ENCODE data around the gene CEBPA. TPM values are rescaled to one million over a fixed set of nuclear protein-coding genes. Genes with fewer than 3 reads are reported as not detected.

Gene CEBPA
- total and polyA plus RNA-seq, 2 experiments from 2014 or later: 0.50 to 2.6 TPM

DNA sequence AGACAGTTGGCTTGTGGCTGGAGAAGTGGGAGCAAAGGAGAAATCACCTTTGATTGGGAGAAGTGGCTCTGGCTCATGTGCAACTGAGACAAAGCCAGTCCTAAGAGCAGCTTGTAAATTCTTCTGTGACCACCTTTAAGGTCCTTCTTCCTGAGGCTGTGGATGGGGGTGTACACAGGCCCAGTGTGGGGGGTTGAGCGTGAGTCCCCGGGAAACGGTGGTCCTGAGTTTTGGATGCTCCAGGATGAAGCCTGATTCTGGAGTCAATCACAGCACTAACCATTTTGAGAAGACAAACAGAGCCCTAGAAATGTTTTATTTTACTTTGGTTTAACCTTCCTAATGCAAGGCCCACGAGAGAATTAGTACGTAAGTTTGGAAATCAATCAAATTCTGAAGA, 3.9 kb upstream of the CEBPA start (continued):
- TF ChIP-seq, protein P1, sequence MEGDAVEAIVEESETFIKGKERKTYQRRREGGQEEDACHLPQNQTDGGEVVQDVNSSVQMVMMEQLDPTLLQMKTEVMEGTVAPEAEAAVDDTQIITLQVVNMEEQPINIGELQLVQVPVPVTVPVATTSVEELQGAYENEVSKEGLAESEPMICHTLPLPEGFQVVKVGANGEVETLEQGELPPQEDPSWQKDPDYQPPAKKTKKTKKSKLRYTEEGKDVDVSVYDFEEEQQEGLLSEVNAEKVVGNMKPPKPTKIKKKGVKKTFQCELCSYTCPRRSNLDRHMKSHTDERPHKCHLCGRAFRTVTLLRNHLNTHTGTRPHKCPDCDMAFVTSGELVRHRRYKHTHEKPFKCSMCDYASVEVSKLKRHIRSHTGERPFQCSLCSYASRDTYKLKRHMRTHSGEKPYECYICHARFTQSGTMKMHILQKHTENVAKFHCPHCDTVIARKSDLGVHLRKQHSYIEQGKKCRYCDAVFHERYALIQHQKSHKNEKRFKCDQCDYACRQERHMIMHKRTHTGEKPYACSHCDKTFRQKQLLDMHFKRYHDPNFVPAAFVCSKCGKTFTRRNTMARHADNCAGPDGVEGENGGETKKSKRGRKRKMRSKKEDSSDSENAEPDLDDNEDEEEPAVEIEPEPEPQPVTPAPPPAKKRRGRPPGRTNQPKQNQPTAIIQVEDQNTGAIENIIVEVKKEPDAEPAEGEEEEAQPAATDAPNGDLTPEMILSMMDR (conservative IDR thresholded peaks at IDR 0.05; ENCODE audit: low read depth in 2 of 2): no peak
- TF ChIP-seq NANOG (IDR thresholded peaks at IDR 0.05; ENCODE audit: borderline replicate concordance): no peak
- no peak for TF ChIP-seq EZH2 (IDR thresholded peaks at IDR 0.05; ENCODE audit: low read depth, unreplicated experiment)
- TF ChIP-seq CREB1 (CRISPR knock-in tag; IDR thresholded peaks at IDR 0.05; ENCODE audit: low read depth): no peak
- TF ChIP-seq ZNF331 (CRISPR knock-in tag; IDR thresholded peaks at IDR 0.05; ENCODE audit: low read depth): no peak
- TF ChIP-seq, protein P2, sequence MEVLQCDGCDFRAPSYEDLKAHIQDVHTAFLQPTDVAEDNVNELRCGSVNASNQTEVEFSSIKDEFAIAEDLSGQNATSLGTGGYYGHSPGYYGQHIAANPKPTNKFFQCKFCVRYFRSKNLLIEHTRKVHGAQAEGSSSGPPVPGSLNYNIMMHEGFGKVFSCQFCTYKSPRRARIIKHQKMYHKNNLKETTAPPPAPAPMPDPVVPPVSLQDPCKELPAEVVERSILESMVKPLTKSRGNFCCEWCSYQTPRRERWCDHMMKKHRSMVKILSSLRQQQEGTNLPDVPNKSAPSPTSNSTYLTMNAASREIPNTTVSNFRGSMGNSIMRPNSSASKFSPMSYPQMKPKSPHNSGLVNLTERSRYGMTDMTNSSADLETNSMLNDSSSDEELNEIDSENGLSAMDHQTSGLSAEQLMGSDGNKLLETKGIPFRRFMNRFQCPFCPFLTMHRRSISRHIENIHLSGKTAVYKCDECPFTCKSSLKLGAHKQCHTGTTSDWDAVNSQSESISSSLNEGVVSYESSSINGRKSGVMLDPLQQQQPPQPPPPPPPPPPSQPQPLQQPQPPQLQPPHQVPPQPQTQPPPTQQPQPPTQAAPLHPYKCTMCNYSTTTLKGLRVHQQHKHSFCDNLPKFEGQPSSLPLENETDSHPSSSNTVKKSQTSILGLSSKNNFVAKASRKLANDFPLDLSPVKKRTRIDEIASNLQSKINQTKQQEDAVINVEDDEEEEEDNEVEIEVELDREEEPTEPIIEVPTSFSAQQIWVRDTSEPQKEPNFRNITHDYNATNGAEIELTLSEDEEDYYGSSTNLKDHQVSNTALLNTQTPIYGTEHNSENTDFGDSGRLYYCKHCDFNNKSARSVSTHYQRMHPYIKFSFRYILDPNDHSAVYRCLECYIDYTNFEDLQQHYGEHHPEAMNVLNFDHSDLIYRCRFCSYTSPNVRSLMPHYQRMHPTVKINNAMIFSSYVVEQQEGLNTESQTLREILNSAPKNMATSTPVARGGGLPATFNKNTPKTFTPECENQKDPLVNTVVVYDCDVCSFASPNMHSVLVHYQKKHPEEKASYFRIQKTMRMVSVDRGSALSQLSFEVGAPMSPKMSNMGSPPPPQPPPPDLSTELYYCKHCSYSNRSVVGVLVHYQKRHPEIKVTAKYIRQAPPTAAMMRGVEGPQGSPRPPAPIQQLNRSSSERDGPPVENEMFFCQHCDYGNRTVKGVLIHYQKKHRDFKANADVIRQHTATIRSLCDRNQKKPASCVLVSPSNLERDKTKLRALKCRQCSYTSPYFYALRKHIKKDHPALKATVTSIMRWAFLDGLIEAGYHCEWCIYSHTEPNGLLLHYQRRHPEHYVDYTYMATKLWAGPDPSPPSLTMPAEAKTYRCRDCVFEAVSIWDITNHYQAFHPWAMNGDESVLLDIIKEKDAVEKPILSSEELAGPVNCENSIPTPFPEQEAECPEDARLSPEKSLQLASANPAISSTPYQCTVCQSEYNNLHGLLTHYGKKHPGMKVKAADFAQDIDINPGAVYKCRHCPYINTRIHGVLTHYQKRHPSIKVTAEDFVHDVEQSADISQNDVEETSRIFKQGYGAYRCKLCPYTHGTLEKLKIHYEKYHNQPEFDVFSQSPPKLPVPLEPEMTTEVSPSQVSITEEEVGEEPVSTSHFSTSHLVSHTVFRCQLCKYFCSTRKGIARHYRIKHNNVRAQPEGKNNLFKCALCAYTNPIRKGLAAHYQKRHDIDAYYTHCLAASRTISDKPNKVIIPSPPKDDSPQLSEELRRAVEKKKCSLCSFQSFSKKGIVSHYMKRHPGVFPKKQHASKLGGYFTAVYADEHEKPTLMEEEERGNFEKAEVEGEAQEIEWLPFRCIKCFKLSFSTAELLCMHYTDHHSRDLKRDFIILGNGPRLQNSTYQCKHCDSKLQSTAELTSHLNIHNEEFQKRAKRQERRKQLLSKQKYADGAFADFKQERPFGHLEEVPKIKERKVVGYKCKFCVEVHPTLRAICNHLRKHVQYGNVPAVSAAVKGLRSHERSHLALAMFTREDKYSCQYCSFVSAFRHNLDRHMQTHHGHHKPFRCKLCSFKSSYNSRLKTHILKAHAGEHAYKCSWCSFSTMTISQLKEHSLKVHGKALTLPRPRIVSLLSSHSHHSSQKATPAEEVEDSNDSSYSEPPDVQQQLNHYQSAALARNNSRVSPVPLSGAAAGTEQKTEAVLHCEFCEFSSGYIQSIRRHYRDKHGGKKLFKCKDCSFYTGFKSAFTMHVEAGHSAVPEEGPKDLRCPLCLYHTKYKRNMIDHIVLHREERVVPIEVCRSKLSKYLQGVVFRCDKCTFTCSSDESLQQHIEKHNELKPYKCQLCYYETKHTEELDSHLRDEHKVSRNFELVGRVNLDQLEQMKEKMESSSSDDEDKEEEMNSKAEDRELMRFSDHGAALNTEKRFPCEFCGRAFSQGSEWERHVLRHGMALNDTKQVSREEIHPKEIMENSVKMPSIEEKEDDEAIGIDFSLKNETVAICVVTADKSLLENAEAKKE (CRISPR knock-in tag; IDR thresholded peaks at IDR 0.05): no peak

All from GM23338 (cell line).